ENCODE results near the gene ESAM.

ESAM gene

DNA sequence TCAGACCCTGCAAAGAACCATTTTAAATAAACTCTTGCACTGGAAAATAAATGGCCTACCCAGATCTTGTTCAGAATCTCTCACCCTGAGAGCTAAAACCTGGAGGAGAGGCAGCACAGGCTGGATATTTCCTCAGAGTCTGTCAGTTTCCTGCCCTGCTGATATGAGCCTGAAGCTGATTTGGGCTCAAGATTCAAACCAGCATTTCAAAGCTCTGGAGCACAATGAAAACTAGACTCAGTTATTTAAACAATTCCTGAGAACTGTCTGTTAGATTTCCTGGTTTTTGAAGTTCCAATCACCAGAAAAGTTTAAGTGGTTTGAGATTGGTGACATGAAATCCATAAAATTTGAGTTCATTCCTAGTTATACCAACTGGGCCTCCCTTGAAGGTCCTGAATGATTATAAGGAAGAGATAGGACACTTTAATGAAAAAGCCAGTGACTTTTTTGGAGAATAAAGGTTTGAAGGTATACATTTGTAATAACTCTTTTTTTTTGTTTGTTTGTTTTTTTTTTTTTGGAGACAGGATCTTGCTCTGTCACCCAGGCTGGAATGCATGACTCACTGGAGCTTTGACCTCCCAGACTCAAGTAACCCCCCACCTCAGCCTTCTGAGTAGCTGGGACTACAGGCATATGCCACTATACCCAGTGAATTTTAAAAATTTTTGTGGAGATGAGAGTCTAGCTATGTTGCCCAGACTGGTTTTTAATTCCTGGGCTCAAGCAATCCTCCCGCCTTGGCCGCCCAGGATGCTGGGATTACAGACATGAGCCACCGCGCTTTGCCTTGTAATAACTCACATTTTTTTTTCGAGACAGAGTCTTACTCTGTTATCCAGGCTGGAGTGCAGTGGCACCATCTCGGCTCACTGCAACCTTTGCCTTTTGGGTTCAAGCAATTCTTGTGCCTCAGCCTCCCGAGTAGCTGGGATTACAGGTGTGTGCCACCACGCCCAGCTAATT is 8.0 kb upstream of the ESAM start:
- Histone ChIP-seq H3K79me1 (replicated peaks; ENCODE audit: low read length, poor library complexity, severe bottlenecking) (peaks cover 10% of the 10 kb centered on the region), H2BK12ac (ENCODE audit: low read length in 2 of 2) (no peak overlapping the region), H4K8ac (ENCODE audit: low read length) (peak overlapping the region; percentile 76), H2BK15ac (ENCODE audit: low read depth, poor library complexity, severe bottlenecking) (peak overlapping the region; percentile 50), H3K18ac (ENCODE audit: low read depth in 1 of 2, low read length in 2 of 2) (no peak overlapping the region), H3K4me2 (ENCODE audit: low read length, poor library complexity, severe bottlenecking) (no peak overlapping the region), H2AK5ac (ENCODE audit: low read length, severe bottlenecking) (no peak overlapping the region), H3K14ac (ENCODE audit: low read length in 2 of 2) (no peak overlapping the region), H4K91ac (ENCODE audit: low read length) (no peak overlapping the region), H3K9me3 (ENCODE audit: control insufficient read depth, low read length) (no peaks in the 10 kb centered on the region), H3K4ac (ENCODE audit: low read depth in 1 of 2, low read length in 2 of 2) (no peak overlapping the region), H3K36me3 (ENCODE audit: control insufficient read depth in 1 of 2, insufficient read depth in 2 of 2, low read depth in 1 of 2, low read length in 2 of 2) (peaks cover 18 to 50% of the 10 kb centered on the region in 2 experiments), H2BK120ac (ENCODE audit: low read depth, low read length) (no peak overlapping the region), H2AFZ (ENCODE audit: low read depth, low read length) (no peak overlapping the region), H3K4me1 (ENCODE audit: control insufficient read depth, insufficient read depth, low read depth, low read length) (peaks cover 5% of the 10 kb centered on the region), H3K9ac (ENCODE audit: low read length) (no peak overlapping the region), H3K27me3 (ENCODE audit: control insufficient read depth in 1 of 2, insufficient read depth in 1 of 2, low read length in 2 of 2) (no peaks in the 10 kb centered on the region), H3K27ac (ENCODE audit: low read length, poor library complexity, severe bottlenecking) (peak overlapping the region; percentile 47), H2BK5ac (ENCODE audit: low read depth, low read length, poor library complexity, severe bottlenecking) (no peak overlapping the region), H3K23ac (ENCODE audit: low read length in 2 of 2) (no peak overlapping the region), H3K4me3 (ENCODE audit: insufficient read depth in 1 of 2, low read depth in 1 of 2, low read length in 2 of 2) (no peak overlapping the region)
- DNase-seq: peak; percentile 68
- 65% methylated on average over 8 of the region's 8 CpGs for WGBS

DNA sequence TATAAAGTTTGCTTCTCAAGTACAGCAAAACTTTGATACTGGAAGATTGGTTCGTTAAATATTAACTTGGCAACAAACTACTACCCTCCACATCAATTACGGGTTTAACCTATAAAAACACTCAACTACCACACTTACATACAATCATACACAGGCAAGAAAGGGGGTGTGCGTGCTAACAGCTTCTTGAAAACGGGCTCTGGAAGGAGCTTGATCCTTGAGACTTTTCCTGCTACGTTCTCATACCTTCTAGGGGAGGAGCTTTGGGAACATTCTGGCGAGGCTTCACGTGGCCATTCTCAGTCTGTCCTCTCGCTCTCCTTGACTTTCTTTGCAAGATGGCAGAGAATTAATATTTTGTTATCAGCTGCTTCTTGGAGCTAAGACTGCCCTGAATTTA is 6.8 kb upstream of the ESAM start:
- no peaks in the 10 kb centered on the region for H3K27me3 ChIP-seq (ENCODE audit: control insufficient read depth in 1 of 2, insufficient read depth in 1 of 2, low read length in 2 of 2)
- no peak overlapping the region for H4K91ac ChIP-seq (ENCODE audit: low read length)
- H3K4ac ChIP-seq (ENCODE audit: low read depth in 1 of 2, low read length in 2 of 2): no peak overlapping the region
- peak overlapping the region; percentile 20 for H4K8ac ChIP-seq (ENCODE audit: low read length)
- peaks cover 5% of the 10 kb centered on the region for H3K4me1 ChIP-seq (ENCODE audit: control insufficient read depth, insufficient read depth, low read depth, low read length)
- no peak overlapping the region for H3K9ac ChIP-seq (ENCODE audit: low read length)
- H3K79me1 ChIP-seq (replicated peaks; ENCODE audit: low read length, poor library complexity, severe bottlenecking): peaks cover 12% of the 10 kb centered on the region
- H3K4me2 ChIP-seq (ENCODE audit: low read length, poor library complexity, severe bottlenecking): no peak overlapping the region
- no peak overlapping the region for H3K14ac ChIP-seq (ENCODE audit: low read length in 2 of 2)
- no peak overlapping the region for H2BK5ac ChIP-seq (ENCODE audit: low read depth, low read length, poor library complexity, severe bottlenecking)
- no peak overlapping the region for H3K4me3 ChIP-seq (ENCODE audit: insufficient read depth in 1 of 2, low read depth in 1 of 2, low read length in 2 of 2)
- no peak overlapping the region for H2BK120ac ChIP-seq (ENCODE audit: low read depth, low read length)
- no peak overlapping the region for H2BK15ac ChIP-seq (ENCODE audit: low read depth, poor library complexity, severe bottlenecking)
- H2AK5ac ChIP-seq (ENCODE audit: low read length, severe bottlenecking): no peak overlapping the region
- WGBS: 96% methylated on average over 8 of the region's 8 CpGs
- H2BK12ac ChIP-seq (ENCODE audit: low read length in 2 of 2): no peak overlapping the region
- H3K36me3 ChIP-seq (ENCODE audit: control insufficient read depth in 1 of 2, insufficient read depth in 2 of 2, low read depth in 1 of 2, low read length in 2 of 2): peaks cover 18 to 54% of the 10 kb centered on the region in 2 experiments
- no peak for DNase-seq
- no peaks in the 10 kb centered on the region for H3K9me3 ChIP-seq (ENCODE audit: control insufficient read depth, low read length)
- H3K27ac ChIP-seq (ENCODE audit: low read length, poor library complexity, severe bottlenecking): no peak overlapping the region
- no peak overlapping the region for H3K23ac ChIP-seq (ENCODE audit: low read length in 2 of 2)
- H3K18ac ChIP-seq (ENCODE audit: low read depth in 1 of 2, low read length in 2 of 2): no peak overlapping the region
- H2AFZ ChIP-seq (ENCODE audit: low read depth, low read length): no peak overlapping the region

DNA sequence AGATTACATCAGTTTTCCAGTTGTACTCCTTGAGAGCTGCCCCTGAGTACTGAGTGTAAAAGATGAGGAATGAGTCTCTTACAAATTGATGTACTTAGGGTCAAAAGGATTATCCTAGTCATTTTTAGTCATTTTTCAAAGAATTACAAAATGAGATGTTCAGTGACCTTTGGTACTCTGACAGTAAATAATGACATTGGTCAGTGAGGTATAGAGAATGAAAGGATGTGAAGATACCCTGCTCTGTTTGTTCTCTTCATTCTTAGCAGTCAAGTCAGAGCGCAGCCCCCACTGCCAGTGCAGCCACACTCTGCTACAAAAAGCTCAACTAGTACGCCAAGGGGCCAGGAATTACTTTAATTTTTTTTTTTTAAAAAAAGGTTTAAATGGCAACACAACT is 4.1 kb upstream of the ESAM start:
- no peak for DNase-seq
- no peak overlapping the region for H3K4me3 ChIP-seq (ENCODE audit: insufficient read depth in 1 of 2, low read depth in 1 of 2, low read length in 2 of 2)
- peaks cover 20% of the 10 kb centered on the region for H3K4me1 ChIP-seq (ENCODE audit: control insufficient read depth, insufficient read depth, low read depth, low read length)
- no peak overlapping the region for H3K4me2 ChIP-seq (ENCODE audit: low read length, poor library complexity, severe bottlenecking)
- no peak overlapping the region for H2BK5ac ChIP-seq (ENCODE audit: low read depth, low read length, poor library complexity, severe bottlenecking)
- no peak overlapping the region for H3K23ac ChIP-seq (ENCODE audit: low read length in 2 of 2)
- H3K9me3 ChIP-seq (ENCODE audit: control insufficient read depth, low read length): no peaks in the 10 kb centered on the region
- H3K79me1 ChIP-seq (replicated peaks; ENCODE audit: low read length, poor library complexity, severe bottlenecking): peaks cover 13% of the 10 kb centered on the region
- H3K27ac ChIP-seq (ENCODE audit: low read length, poor library complexity, severe bottlenecking): no peak overlapping the region
- H2BK15ac ChIP-seq (ENCODE audit: low read depth, poor library complexity, severe bottlenecking): no peak overlapping the region
- no CpG with 5 or more reads among the region's 2 CpGs for WGBS
- no peak overlapping the region for H3K18ac ChIP-seq (ENCODE audit: low read depth in 1 of 2, low read length in 2 of 2)
- H4K91ac ChIP-seq (ENCODE audit: low read length): no peak overlapping the region
- no peak overlapping the region for H3K9ac ChIP-seq (ENCODE audit: low read length)
- no peak overlapping the region for H2AFZ ChIP-seq (ENCODE audit: low read depth, low read length)
- H3K14ac ChIP-seq (ENCODE audit: low read length in 2 of 2): no peak overlapping the region
- H3K4ac ChIP-seq (ENCODE audit: low read depth in 1 of 2, low read length in 2 of 2): no peak overlapping the region
- peaks cover 17 to 18% of the 10 kb centered on the region in 2 experiments for H3K27me3 ChIP-seq (ENCODE audit: control insufficient read depth in 1 of 2, insufficient read depth in 1 of 2, low read length in 2 of 2)
- H2BK120ac ChIP-seq (ENCODE audit: low read depth, low read length): no peak overlapping the region
- no peak overlapping the region for H2BK12ac ChIP-seq (ENCODE audit: low read length in 2 of 2)
- H3K36me3 ChIP-seq (ENCODE audit: control insufficient read depth in 1 of 2, insufficient read depth in 2 of 2, low read depth in 1 of 2, low read length in 2 of 2): peaks cover 11 to 39% of the 10 kb centered on the region in 2 experiments
- H4K8ac ChIP-seq (ENCODE audit: low read length): no peak overlapping the region
- H2AK5ac ChIP-seq (ENCODE audit: low read length, severe bottlenecking): no peak overlapping the region

GRCh38 chr11:124763156-124763947 is 1.3 kb upstream of the ESAM start:
- Histone ChIP-seq H3K9ac (ENCODE audit: low read length) (peak overlapping the region; percentile 38), H3K23ac (ENCODE audit: low read length in 2 of 2) (no peak overlapping the region), H3K79me1 (replicated peaks; ENCODE audit: low read length, poor library complexity, severe bottlenecking) (peaks cover 10% of the 10 kb centered on the region), H3K14ac (ENCODE audit: low read length in 2 of 2) (no peak overlapping the region), H3K9me3 (ENCODE audit: control insufficient read depth, low read length) (no peaks in the 10 kb centered on the region), H4K8ac (ENCODE audit: low read length) (no peak overlapping the region), H3K18ac (ENCODE audit: low read depth in 1 of 2, low read length in 2 of 2) (no peak overlapping the region), H3K4me2 (ENCODE audit: low read length, poor library complexity, severe bottlenecking) (peak overlapping the region; percentile 88), H2AK5ac (ENCODE audit: low read length, severe bottlenecking) (no peak overlapping the region), H3K27ac (ENCODE audit: low read length, poor library complexity, severe bottlenecking) (peak overlapping the region; percentile 39), H3K4me1 (ENCODE audit: control insufficient read depth, insufficient read depth, low read depth, low read length) (peaks cover 39% of the 10 kb centered on the region), H2BK120ac (ENCODE audit: low read depth, low read length) (no peak overlapping the region), H2BK15ac (ENCODE audit: low read depth, poor library complexity, severe bottlenecking) (no peak overlapping the region), H2BK5ac (ENCODE audit: low read depth, low read length, poor library complexity, severe bottlenecking) (no peak overlapping the region), H3K36me3 (ENCODE audit: control insufficient read depth in 1 of 2, insufficient read depth in 2 of 2, low read depth in 1 of 2, low read length in 2 of 2) (peaks cover 6 to 28% of the 10 kb centered on the region in 2 experiments), H3K4me3 (ENCODE audit: insufficient read depth in 1 of 2, low read depth in 1 of 2, low read length in 2 of 2) (peak overlapping the region; percentile 23 to 71), H4K91ac (ENCODE audit: low read length) (no peak overlapping the region), H2BK12ac (ENCODE audit: low read length in 2 of 2) (no peak overlapping the region), H3K4ac (ENCODE audit: low read depth in 1 of 2, low read length in 2 of 2) (no peak overlapping the region), H3K27me3 (ENCODE audit: control insufficient read depth in 1 of 2, insufficient read depth in 1 of 2, low read length in 2 of 2) (peaks cover 35 to 46% of the 10 kb centered on the region in 2 experiments), H2AFZ (ENCODE audit: low read depth, low read length) (no peak overlapping the region)
- DNase-seq: peak; percentile 63
- 7% methylated on average over 21 of the region's 21 CpGs for WGBS

Measured in mesenchymal stem cell (in vitro differentiated cells and primary cell).